Measurements from ENCODE around the gene WNK2.

GRCh38 chr9:93231716-93232115 is 47.8 kb downstream of the WNK2 start:
- TF ChIP-seq, protein P1, sequence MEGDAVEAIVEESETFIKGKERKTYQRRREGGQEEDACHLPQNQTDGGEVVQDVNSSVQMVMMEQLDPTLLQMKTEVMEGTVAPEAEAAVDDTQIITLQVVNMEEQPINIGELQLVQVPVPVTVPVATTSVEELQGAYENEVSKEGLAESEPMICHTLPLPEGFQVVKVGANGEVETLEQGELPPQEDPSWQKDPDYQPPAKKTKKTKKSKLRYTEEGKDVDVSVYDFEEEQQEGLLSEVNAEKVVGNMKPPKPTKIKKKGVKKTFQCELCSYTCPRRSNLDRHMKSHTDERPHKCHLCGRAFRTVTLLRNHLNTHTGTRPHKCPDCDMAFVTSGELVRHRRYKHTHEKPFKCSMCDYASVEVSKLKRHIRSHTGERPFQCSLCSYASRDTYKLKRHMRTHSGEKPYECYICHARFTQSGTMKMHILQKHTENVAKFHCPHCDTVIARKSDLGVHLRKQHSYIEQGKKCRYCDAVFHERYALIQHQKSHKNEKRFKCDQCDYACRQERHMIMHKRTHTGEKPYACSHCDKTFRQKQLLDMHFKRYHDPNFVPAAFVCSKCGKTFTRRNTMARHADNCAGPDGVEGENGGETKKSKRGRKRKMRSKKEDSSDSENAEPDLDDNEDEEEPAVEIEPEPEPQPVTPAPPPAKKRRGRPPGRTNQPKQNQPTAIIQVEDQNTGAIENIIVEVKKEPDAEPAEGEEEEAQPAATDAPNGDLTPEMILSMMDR (tag by site-specific recombination; IDR thresholded peaks at IDR 0.05): no peak
- TF ChIP-seq ZNF398 (tag by site-specific recombination; IDR thresholded peaks at IDR 0.05) (no peak), ZNF274 (IDR thresholded peaks at IDR 0.05; ENCODE audit: low read length) (no peak), ZNF274 (tag by site-specific recombination; IDR thresholded peaks at IDR 0.05; ENCODE audit: borderline replicate concordance) (no peak), SP2 (tag by site-specific recombination; IDR thresholded peaks at IDR 0.05) (no peak)

Data from HEK293 (cell line).